Adrenal gland (tissue), 19 donors: ENCODE data around the gene ACER2. TPM values are rescaled to one million over a fixed set of nuclear protein-coding genes. Genes with fewer than 3 reads are reported as not detected.
A peak's percentile ranks its signal among the peaks of the same experiment; 100 is the strongest.

ENCODE experiments used
- DNase-seq, 7 donors: peaks; one replicate each; pipeline ENCODE4 v3.0.0-alpha.2; 2019 to 2020
- H3K27ac ChIP-seq, 5 donors: fragments of 200-600 bp; sonication (generic) in 4 of 5; 1 replicate in 3 of 5; 2 replicates in 2 of 5; pipeline versions ENCODE4 v1.5.1 to v1.8.0; 2016 to 2020; ENCODE audit warnings: mild to moderate bottlenecking in 1 of 5
- H3K27me3 ChIP-seq: fragments of 200-600 bp; 2 replicates; pipeline ENCODE4 v1.8.0; 2021
- H3K36me3 ChIP-seq, 2 donors: fragments of 200-600 bp; replicated peaks in 1 of 2; 1 replicate in 1 of 2; 2 replicates in 1 of 2; pipeline versions ENCODE4 v1.5.1 to v1.8.0; 2018 to 2022
- H3K4me1 ChIP-seq, 2 donors: fragments of 200-600 bp; replicated peaks in 1 of 2; 1 replicate in 1 of 2; 2 replicates in 1 of 2; pipeline versions ENCODE4 v1.5.1 to v1.8.0; 2018 to 2021
- H3K4me3 ChIP-seq, 4 donors: fragments of 200-600 bp; sonication (generic) in 3 of 4; one replicate each; pipeline ENCODE4 v1.5.1; 2016 to 2018
- H3K9me3 ChIP-seq, 3 donors: fragments of 200-600 bp; sonication (generic) in 1 of 3; replicated peaks in 1 of 3; 1 replicate in 2 of 3; 2 replicates in 1 of 3; pipeline versions ENCODE4 v1.5.1 to v1.8.0; 2016 to 2021
- POLR2A ChIP-seq, 2 donors: fragments of 450-650 bp; IDR thresholded peaks; one replicate each; pipeline ENCODE4 v1.6.1; 2017; ENCODE audit warnings: antibody characterized with exemption in 2 of 2, mild to moderate bottlenecking in 2 of 2, moderate library complexity in 1 of 2
- WGBS, 4 donors: extraction: QIAGEN DNeasy Blood & Tissue Kit in 2 of 4; methylation state at CpG; one replicate each; pipeline versions ENCODE4 v1.1.5 to v1.1.7; 2013 to 2017; 5-methylcytosine and 5-hydroxymethylcytosine counted together
- intact Hi-C, 2 donors: fragments of 100-400 bp; cut with DNase I; formaldehyde crosslinking; loops; one replicate each; pipeline versions ENCODE4 v1.14.1 to v1.15.0; 2022 to 2023
- long read RNA-seq, 10 donors: library from polyadenylated mRNA in 3 of 10; unstranded in 2 of 10; stranded (forward) in 1 of 10; transcript quantifications; one replicate each; pipeline ENCODE4 v2.0.0 and lab custom pipeline, GENCODE V29; 2021 to 2026
- polyA plus RNA-seq, 3 donors: library from polyadenylated mRNA; stranded (reverse); fragments of 200-250 nt in 2 of 3; fragments of 350-450 nt in 1 of 3; fragmentation: Illumina TruSeq in 1 of 3; extraction: RNeasy Lipid Tissue Mini Kit (QIAGEN cat#74804) in 1 of 3; gene quantifications; one replicate each; pipeline ENCODE4 v1.2.3, GENCODE V29; 2013 to 2014
- total RNA-seq, 9 donors: library from RNA; depleted of rRNA in 4 of 9; stranded (reverse); fragments of >200 nt in 4 of 9; fragments of 120-200 nt in 1 of 9; fragmentation: NEBNext Ultra II Directional in 1 of 9; extraction: Animal tissue kit (Norgen Biotek cat#: 25700) in 1 of 9; gene quantifications; one replicate each; pipeline versions ENCODE4 v1.1.0 to v1.2.4, GENCODE V29; 2013 to 2023
- TF ChIP-seq, protein P1 (sequence below), 6 experiments: fragments of 450-650 bp in 4 of 6; fragments of 200-600 bp in 2 of 6; sonication (generic) in 1 of 6; IDR thresholded peaks; 1 replicate in 5 of 6; 2 replicates in 1 of 6; pipeline versions ENCODE4 v1.5.1 to v1.8.0; 2016 to 2021; ENCODE audit warnings: antibody characterized with exemption in 6 of 6, mild to moderate bottlenecking in 2 of 6, moderate library complexity in 1 of 6
- donor health status: healthy with polysubstance abuse.
- donor health status: Bipolar disorder and iron deficiency.
- donor health status: DM: yes; HTN: yes; CAD: no.
- donor health status: DM: no; HTN: no; CAD: no.
- donor health status: DM: no; HTN: no; CAD: no.
- donor health status: DM: yes; HTN: yes; CAD: no.

The ACER2 gene
- total RNA-seq (1 to 10 TPM; 3.5 to 10.0 (median 5.8) TPM), polyA plus RNA-seq (1 to 10 TPM in 1 of 3 donors, under 1 TPM in 2; 0.24 to 1.3 (median 0.80) TPM)
- long read RNA-seq, donor 1: 0 reads
- long read RNA-seq, donor 2: 0 reads
- long read RNA-seq, donor 3, partial matches to known transcripts: 0 of 4 reads
- long read RNA-seq, donor 3, other reads (novel, unspliced or antisense): 0 of 4 reads
- long read RNA-seq, donor 4, partial matches to known transcripts: 0 of 1 reads
- long read RNA-seq, donor 4, other reads (novel, unspliced or antisense): 1 of 1 reads
- long read RNA-seq, donor 5, partial matches to known transcripts: 0 of 2 reads
- long read RNA-seq, donor 5, other reads (novel, unspliced or antisense): 1 of 2 reads
- long read RNA-seq, donor 6: 0 reads
- long read RNA-seq, donor 7, partial matches to known transcripts: 0 of 4 reads
- long read RNA-seq, donor 7, other reads (novel, unspliced or antisense): 0 of 4 reads
- long read RNA-seq, donor 8, partial matches to known transcripts: 0 of 1 reads
- long read RNA-seq, donor 8, other reads (novel, unspliced or antisense): 0 of 1 reads
- long read RNA-seq, donor 9: 0 reads
- long read RNA-seq, donor 10, partial matches to known transcripts: 0 of 1 reads
- long read RNA-seq, donor 10, other reads (novel, unspliced or antisense): 0 of 1 reads

- TF ChIP-seq, protein P1, sequence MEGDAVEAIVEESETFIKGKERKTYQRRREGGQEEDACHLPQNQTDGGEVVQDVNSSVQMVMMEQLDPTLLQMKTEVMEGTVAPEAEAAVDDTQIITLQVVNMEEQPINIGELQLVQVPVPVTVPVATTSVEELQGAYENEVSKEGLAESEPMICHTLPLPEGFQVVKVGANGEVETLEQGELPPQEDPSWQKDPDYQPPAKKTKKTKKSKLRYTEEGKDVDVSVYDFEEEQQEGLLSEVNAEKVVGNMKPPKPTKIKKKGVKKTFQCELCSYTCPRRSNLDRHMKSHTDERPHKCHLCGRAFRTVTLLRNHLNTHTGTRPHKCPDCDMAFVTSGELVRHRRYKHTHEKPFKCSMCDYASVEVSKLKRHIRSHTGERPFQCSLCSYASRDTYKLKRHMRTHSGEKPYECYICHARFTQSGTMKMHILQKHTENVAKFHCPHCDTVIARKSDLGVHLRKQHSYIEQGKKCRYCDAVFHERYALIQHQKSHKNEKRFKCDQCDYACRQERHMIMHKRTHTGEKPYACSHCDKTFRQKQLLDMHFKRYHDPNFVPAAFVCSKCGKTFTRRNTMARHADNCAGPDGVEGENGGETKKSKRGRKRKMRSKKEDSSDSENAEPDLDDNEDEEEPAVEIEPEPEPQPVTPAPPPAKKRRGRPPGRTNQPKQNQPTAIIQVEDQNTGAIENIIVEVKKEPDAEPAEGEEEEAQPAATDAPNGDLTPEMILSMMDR (IDR thresholded peaks at IDR 0.05): no peak
- TF ChIP-seq POLR2A (IDR thresholded peaks at IDR 0.05): peak; percentile 89 to 96
- intact Hi-C loops: no loop called here
- peaks cover 6 to 8% of the 10 kb centered on the region in 2 donors for H3K4me1 ChIP-seq
- peak within 1 kb of the TSS in 4 of 5 donors; percentile 71 to 90 (median 85) for H3K27ac ChIP-seq
- WGBS, 4 donors: 0% methylated on average over 5 to 61 of the region's 61 CpGs
- no peaks in the 10 kb centered on the region for H3K27me3 ChIP-seq
- no peaks in the 10 kb centered on the region for H3K9me3 ChIP-seq
- peak; percentile 95 to 99 (median 96) for DNase-seq
- H3K4me3 ChIP-seq: peak within 1 kb of the TSS; percentile 51 to 97 (median 84)
- H3K36me3 ChIP-seq: no peaks in the 10 kb centered on the region
Measured at GRCh38 chr9:19408693-19409400, at the start of gene ACER2. Gene ACER2, plus strand, starts transcription at chr9:19409009. Its CDS starts 76 bp downstream, at chr9:19409085.

DNA sequence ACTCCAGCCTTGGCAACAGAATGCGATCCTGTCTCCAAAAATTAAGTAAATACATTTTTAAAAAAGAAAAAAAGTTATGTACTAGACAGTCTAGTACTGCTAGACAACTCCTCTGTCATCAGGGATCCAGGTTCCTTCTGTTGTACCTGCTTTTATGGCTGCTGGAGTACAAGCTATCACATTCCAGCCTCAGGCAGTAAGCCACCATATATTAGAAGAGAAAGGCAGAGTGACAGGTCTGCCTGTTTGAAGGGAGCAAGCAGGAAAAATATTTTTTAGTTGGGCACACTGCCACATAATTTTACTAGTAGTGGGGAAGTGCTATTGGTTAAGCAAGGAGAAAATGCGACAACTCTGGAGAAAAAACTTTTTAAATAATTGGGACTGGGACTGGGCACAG is 39.7 kb upstream of the ACER2 start:
- no peak overlapping the region for H3K4me3 ChIP-seq
- TF ChIP-seq POLR2A (IDR thresholded peaks at IDR 0.05): no peak
- TF ChIP-seq, protein P1 (IDR thresholded peaks at IDR 0.05): no peak
- intact Hi-C loops: no loop called here
- no peak overlapping the region for H3K27ac ChIP-seq
- no peaks in the 10 kb centered on the region for H3K9me3 ChIP-seq
- H3K4me1 ChIP-seq: no peaks in the 10 kb centered on the region
- no peaks in the 10 kb centered on the region for H3K27me3 ChIP-seq
- DNase-seq: no peak
- H3K36me3 ChIP-seq: peaks cover 0 to 37% of the 10 kb centered on the region in 2 donors
- 82 to 93% (median 87%) methylated on average over 2 of the region's 2 CpGs for WGBS, 4 donors

DNA sequence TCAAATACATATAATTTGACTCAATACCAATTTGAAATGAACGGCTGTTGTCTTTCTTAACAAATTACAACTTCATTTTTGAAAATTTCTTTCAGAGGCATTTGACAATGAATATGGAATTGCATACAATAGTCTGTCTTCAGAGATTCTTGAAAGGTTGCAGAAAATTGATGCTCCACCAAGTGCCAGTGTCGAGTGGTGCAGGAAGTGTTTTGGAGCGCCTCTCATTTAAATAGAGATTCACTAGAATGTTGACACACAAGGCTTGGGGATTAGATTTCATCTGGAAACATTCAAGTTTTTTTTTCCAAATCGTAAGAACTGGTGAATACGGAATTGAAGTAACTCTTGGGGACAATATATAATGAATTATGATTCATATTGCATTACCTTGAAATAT is 36.9 kb upstream of the ACER2 start:
- peaks cover 0 to 2% of the 10 kb centered on the region in 2 donors for H3K4me1 ChIP-seq
- intact Hi-C loops: no loop called here
- no peaks in the 10 kb centered on the region for H3K9me3 ChIP-seq
- no peak overlapping the region for H3K27ac ChIP-seq
- no peaks in the 10 kb centered on the region for H3K27me3 ChIP-seq
- 63 to 68% (median 67%) methylated on average over 5 of the region's 5 CpGs for WGBS, 4 donors
- peaks cover 0 to 58% of the 10 kb centered on the region in 2 donors for H3K36me3 ChIP-seq
- DNase-seq: no peak
- H3K4me3 ChIP-seq: no peak overlapping the region
- TF ChIP-seq, protein P1 (IDR thresholded peaks at IDR 0.05): no peak

DNA sequence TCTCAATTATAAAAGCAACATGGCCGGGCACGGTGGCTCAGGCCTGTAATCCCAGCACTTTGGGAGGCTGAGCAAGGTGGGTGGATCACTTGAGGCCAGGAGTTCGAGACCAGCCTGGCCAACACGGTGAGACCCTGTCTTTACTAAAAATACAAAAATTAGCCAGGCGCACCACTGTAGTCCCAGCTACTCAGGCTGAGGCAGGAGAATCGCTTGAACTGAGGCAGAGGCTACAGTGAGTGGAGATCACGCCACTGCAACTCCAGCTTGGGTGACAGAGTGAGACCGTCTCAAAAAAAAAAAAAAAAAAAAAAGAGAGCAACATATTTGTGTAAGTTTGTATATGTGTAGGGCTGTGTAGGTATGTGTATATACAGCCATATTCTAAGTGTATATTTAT is 36.2 kb upstream of the ACER2 start:
- Histone ChIP-seq H3K9me3 (no peaks in the 10 kb centered on the region), H3K36me3 (peaks cover 0 to 64% of the 10 kb centered on the region in 2 donors), H3K27me3 (no peaks in the 10 kb centered on the region), H3K27ac (no peak overlapping the region), H3K4me3 (no peak overlapping the region), H3K4me1 (peaks cover 0 to 8% of the 10 kb centered on the region in 2 donors)
- no peak for DNase-seq
- intact Hi-C loops: no loop called here
- WGBS, 4 donors: 94 to 98% (median 95%) methylated on average over 8 of the region's 8 CpGs
- TF ChIP-seq POLR2A (IDR thresholded peaks at IDR 0.05): no peak
- TF ChIP-seq, protein P1 (IDR thresholded peaks at IDR 0.05): no peak
